GM21717 (cell line): Measurements from ENCODE around the gene CTSS.
"Not testable (repeated sequence)": the region's sequence is repeated elsewhere in the genome, so short reads cannot be mapped to it uniquely, and the experiment has no call there.

ENCODE experiments used
- ATAC-seq: cut with Tn5 transposase; IDR thresholded peaks from one replicate; pipeline ENCODE4 v1.9.1; 2021; ENCODE audit warnings: mild to moderate bottlenecking, moderate library complexity; ENCODE audit not compliant: unreplicated experiment

The CTSS gene

GRCh38 chr1:150765296-150765976, at the start of gene CTSS:
TSS of gene CTSS (minus strand) at chr1:150765778. CDS start at chr1:150764763, 1,015 bp downstream.
- ATAC-seq, result peak; percentile 89

GRCh38 chr1:150813028-150813707, 47.6 kb upstream of the CTSS start:
- ATAC-seq, result no peak

DNA sequence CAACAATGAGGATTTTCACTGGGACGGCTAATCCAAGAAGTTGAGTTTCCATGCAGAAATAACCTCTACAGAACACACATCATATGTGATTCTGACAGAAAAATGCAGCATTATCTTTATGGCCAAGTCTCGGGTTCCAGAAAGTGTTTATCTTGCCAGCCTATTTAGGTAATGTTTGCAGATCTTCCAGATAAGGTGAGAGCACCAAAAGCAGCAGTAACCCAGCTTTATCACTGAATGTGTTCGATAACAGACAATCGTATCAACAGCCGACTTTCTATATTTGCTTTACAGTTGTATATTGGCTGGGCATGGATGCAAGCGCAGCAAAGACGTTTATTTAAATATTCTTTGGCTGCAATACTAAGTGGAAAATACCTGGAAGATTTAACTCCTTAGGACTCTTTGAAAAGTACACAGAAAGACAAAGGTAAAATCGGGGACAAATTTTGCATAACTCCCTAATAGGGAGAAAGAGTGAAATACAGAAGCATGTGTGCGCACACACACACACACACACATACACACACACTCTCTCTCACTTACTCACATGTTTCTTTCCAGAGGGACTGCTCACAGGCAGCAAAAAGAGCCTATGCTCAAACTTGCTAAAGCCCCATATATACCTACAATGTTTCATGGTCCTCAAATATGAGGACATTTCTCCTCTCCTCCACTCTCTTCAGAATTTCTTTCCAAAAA, 45.5 kb upstream of the CTSS start:
- no peak for ATAC-seq

DNA sequence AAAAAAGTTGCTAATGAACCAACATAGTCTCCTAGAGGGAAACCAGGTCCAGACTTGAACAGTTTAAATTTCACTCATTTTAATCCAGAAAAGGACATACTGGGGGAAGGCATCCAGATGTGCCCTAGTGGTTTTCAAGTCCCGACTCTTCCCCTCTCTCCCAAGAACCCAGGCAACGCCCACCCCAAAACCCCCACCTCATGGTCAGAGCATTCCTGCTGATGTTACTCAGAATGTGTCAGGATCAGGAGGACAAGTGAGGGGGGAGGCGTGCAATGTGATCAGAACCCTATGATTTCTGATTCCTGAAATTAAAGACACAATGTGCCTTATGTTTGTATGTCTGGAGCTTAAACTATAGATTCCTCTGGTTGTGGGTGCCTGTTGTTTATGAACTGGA, 44.1 kb upstream of the CTSS start:
- ATAC-seq, result no peak

- ATAC-seq, result no peak
Observed at GRCh38 chr1:150808846-150809245, 43.3 kb upstream of the CTSS start.

DNA sequence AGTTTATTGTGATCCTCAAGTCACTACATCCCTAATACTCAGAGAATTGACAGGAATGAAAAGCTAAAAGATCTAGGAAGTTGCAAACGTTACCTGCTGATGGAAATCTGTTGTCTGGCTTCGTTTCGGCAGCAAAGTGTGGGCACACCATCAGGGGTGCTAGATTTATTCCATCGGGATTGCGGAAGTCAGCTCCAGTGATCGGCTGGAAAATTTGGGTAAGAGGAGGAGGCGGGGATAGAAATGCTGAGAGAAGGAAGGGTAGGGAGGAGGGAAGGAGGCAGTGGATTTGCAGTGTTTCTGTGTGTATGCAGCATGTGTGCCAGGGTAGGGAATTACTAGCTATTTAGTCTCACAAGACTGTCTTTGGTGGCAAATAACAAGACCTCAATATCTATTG, 42.5 kb upstream of the CTSS start, which contains the start of gene CTSK:
TSS of gene CTSK (minus strand) at position 140 of the 400 bp plus-strand sequence. CDS start 1,455 bp downstream, outside the sequence.
- ATAC-seq, result no peak

DNA sequence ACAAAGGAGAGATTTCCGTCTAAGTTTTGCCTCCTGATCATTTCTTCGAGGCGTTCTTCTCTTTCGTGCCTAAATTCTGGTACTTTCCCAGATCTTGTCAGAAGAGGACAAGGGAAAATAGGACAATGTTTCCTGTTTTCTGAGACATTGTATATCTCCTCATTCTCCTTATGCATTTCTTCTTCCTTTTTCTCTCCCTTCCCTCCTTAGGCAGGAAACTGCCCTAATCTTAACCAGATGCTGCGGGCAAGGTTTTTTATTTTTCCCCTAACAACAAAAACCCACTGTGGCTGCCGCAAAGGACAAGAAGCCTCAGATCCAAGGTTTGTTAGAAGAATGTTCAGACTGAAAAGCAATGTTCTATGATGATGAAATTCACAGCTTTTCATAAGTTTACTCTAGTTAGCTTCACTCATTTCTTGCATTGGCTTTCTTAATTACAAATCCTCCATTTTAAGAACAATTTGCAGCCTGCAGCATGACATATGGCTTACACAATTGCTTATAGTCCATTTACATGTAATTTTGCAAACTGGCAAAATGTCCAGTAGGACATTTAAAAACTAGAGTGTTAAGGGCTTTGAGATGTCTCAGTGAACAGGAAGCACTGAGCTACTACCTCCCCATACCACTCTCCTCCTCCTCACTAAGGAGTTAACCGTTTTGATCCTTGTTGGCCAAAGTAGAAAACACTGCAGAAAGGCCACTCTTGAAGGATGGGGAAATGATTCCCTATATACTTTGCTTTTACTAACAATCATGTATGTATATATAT, 41.9 kb upstream of the CTSS start:
- no peak for ATAC-seq

DNA sequence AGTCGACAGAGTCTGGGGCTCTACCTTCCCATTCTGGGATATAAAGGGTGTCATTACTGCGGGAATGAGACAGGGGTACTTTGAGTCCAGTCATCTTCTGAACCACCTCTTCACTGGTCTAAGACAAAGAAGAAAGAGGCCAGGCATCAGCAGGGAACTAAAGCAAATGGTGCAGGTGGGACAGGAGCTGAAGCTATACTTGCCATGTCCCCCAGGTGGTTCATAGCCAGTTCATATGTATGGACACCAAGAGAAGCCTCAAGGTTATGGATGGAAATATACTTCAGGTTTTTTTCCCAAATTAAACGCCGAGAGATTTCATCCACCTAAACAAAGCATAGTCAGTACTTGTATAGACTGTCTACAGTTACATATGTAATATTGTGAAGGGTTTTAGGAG, 40.3 kb upstream of the CTSS start:
- no peak for ATAC-seq

- no peak for ATAC-seq
Observed at GRCh38 chr1:150804671-150805070, 39.1 kb upstream of the CTSS start.

- ATAC-seq, result no peak
Observed at GRCh38 chr1:150799089-150799488, 33.5 kb upstream of the CTSS start.

DNA sequence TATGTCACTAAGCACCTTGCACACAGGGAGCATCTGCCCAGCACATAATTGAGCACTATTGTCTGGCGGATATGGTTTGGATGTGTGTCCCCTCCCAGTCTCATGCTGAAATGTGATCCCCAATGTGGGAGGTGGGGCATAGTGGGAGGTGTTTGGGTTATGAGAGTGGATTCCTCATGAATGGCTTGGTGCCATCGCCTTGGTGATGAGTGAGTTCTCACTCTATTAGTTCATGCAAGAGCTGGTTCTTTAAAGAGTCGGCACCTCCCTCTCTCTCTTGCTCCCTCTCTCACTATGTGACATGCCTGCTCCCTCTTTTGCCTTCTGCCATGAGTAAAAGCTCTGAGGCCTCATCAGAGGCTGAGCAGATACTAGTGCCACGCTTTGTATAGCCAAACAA, 32.9 kb upstream of the CTSS start:
- no peak for ATAC-seq

DNA sequence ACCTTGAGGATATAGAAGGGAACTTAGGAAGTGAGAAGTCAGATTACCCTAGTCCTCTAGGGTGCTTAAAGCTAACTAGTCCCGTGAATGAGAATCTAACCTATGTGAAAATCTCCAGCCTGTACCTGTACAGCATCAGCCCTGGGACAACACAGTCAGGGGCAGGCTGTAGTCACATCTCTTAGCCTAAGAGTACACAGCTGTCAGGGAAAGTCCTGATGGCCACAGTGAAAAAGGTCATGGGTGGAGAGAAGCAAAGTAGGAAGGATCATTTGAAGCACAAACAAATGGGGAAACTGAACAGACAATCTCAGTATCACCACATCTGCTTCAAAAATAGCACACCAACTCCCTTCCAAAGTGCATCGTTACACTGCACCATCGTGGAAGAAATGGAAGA, 30.8 kb upstream of the CTSS start:
- no peak for ATAC-seq

DNA sequence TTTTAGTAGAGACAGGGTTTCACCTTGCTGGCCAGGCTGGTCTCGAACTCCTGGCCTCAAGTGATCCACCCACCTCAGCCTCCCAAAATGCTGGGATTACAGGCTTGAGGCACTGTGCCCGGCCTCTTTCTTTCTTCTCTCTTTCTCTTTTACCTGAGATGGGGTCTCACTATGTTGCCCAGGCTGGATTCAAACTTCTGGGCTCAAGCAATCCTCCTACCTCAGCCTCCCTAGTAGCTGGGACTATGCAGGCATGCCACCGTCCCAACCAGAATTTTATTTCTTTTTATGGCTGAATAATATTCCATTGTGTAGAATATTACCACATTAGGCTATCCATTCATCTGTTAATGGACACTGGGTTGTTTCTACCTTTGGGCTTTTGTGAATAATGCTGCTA, 28.2 kb upstream of the CTSS start:
- not testable (repeated sequence) for ATAC-seq

DNA sequence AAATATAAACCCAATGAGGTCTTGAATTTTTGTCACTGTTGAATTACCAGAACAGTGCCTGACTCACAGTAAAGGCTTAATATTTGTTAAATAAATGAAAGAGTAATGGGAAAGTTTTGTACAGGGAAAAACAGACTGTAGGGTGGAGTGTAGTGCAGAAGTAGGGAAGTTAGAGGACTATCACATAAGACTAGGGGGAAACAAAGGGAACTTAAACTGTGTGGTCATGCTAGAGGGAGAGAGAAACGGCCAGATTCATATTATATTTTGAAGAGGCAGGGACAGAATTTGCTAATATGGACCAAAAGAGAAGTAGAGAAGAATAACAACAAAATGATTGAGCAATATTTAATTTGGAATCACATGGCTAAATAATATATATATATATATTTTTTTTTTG, 27.6 kb upstream of the CTSS start:
- no peak for ATAC-seq

DNA sequence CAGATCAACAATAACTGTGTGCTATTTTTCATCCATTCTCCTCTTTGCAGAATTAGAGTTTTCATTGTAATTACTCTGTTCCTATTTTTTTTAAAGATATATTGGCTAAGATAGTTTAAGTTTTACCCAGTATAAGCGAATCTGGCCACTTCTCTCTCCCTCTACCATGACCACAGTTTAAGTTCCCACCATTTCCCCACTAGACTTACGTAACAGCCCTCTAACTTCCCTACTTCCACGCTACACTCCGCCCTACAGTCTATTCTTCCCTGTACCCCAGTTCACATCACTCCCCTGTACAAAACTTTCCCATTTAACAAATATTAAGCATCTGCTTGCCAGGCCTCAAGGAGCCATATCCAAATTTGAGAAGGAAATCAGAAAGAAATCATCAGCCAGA, 26.0 kb upstream of the CTSS start:
- no peak for ATAC-seq

DNA sequence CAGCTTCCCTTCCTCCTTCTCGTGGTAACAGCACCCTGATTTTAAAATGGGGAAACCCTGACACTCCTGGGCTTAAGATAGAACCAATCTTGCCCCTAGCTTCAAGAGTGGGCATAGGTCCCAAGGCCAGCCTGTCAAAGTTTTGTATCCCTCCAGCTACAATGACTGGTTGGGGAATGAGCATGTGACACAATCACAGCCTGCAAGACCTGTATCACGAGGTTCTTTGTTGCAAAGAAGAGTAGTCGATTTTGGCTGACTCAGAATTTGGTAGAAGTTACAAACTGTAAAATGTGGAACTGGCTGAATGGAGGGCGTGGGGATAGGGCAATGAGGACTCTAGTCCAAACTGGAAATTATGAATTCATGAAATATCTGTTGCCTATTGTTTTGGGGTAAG, 23.8 kb upstream of the CTSS start:
- ATAC-seq, result no peak

DNA sequence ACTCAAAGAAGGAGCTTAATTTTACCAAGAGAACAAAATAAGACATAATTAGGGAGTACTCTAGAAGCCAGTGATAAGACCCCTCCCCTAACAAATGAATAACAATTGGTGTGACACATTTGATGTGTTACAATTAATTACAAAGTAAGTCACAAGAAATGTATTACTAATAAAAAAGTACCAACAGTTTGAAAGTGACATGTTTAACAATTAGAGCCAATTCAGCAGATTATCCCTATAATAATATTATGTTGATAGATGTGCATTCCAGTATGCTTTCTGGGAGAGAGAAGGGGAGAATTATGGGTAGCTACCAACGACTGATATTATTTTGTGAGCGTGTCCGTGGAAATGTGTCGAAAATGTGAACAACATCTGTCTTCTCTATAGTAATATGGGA, 23.4 kb upstream of the CTSS start:
- ATAC-seq, result no peak

GRCh38 chr1:150787455-150787854, 21.9 kb upstream of the CTSS start:
- ATAC-seq, result no peak

GRCh38 chr1:150780510-150780909, 14.9 kb upstream of the CTSS start:
- ATAC-seq, result no peak

DNA sequence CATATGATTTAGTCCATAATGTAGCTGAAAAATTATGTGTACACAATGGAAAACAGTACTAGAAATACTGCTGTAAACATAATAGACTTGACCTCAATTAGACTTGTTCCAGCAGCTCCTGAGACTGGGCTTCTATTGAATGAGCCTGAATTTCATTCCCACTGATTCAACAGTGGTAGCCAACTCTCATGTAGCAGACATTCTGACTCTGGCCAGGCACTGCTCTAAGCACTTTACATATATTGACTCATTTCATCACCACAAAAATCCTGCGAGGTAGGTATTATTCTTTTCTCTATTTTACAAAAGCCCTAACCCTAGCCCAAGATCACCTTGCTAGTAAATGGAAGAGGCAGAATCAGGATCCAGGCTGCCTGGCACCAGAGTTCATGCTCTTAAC, 12.8 kb upstream of the CTSS start:
- no peak for ATAC-seq

DNA sequence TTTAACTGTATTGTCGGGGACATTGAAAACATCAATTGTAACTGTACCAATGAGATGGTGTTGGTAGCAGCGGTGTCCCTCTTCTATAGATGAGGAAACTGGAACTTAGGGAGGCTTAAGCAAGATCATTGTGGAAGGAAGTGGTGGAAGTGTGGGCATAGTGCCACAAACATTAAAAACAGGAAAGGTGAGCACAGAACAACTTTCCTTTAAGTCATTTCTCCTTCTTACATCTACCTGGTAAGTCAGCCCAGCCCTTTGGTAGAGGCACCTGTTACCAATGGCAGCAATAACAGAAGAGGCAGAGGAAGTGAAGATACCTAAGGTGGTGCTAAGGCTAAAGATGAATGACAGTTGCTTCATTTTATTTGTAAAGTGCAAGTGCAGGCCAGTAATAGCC, 12.0 kb upstream of the CTSS start:
- no peak for ATAC-seq
